ENCODE results near the gene ING3.

The ING3 gene

DNA sequence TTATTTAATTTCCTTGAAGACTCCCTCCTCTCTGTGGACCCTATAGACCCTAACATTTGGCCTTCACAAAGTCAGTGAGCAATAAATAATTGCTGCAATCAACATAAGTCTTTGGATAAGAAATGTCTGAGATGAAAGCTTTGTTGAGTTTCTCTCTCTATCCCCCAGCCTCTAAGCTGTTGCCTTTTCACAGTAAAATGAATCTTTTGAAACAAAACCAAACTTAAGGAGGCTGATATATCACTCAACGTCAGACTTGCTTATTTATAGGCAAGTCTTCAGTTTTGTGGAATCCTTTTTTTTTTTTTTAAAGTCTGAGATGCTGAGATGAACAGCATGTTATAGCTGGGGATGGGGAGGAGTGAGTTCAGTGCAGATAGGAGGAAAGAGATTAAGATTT is 47.9 kb downstream of the ING3 start:
- TF ChIP-seq, protein P1, sequence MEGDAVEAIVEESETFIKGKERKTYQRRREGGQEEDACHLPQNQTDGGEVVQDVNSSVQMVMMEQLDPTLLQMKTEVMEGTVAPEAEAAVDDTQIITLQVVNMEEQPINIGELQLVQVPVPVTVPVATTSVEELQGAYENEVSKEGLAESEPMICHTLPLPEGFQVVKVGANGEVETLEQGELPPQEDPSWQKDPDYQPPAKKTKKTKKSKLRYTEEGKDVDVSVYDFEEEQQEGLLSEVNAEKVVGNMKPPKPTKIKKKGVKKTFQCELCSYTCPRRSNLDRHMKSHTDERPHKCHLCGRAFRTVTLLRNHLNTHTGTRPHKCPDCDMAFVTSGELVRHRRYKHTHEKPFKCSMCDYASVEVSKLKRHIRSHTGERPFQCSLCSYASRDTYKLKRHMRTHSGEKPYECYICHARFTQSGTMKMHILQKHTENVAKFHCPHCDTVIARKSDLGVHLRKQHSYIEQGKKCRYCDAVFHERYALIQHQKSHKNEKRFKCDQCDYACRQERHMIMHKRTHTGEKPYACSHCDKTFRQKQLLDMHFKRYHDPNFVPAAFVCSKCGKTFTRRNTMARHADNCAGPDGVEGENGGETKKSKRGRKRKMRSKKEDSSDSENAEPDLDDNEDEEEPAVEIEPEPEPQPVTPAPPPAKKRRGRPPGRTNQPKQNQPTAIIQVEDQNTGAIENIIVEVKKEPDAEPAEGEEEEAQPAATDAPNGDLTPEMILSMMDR (conservative IDR thresholded peaks at IDR 0.05), result no peak
- no peak for TF ChIP-seq ZFX (IDR thresholded peaks at IDR 0.05)
- no peak overlapping the region for H3K27ac ChIP-seq

DNA sequence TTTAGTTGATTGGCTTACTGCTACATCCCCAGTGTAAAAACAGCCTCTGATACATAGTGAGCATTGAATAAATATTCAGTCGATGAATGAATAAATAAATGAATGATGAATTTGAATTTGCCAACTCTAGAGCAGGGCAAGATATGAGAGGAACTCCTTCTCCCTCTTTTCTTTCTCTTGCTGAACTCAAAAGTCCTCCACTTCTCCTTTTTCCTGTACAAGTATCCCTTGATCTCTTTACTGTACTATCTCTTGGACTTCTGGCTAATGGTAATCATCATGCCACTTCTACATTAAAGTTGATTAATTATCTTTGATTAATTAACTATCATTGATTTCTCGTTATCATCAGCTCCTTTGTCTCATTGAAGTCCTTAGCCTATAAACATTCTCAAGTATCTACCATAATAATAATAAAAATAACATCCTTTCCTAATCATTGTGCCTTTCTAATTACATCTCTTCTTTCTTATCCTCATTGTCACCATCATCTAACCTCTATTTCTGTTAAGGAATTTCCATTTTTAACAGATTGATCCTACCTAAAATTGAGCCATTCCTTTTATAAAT is 48.5 kb downstream of the ING3 start:
- TF ChIP-seq, protein P1 (conservative IDR thresholded peaks at IDR 0.05), result no peak
- no peak for TF ChIP-seq ZFX (IDR thresholded peaks at IDR 0.05)
- no peak overlapping the region for H3K27ac ChIP-seq

DNA sequence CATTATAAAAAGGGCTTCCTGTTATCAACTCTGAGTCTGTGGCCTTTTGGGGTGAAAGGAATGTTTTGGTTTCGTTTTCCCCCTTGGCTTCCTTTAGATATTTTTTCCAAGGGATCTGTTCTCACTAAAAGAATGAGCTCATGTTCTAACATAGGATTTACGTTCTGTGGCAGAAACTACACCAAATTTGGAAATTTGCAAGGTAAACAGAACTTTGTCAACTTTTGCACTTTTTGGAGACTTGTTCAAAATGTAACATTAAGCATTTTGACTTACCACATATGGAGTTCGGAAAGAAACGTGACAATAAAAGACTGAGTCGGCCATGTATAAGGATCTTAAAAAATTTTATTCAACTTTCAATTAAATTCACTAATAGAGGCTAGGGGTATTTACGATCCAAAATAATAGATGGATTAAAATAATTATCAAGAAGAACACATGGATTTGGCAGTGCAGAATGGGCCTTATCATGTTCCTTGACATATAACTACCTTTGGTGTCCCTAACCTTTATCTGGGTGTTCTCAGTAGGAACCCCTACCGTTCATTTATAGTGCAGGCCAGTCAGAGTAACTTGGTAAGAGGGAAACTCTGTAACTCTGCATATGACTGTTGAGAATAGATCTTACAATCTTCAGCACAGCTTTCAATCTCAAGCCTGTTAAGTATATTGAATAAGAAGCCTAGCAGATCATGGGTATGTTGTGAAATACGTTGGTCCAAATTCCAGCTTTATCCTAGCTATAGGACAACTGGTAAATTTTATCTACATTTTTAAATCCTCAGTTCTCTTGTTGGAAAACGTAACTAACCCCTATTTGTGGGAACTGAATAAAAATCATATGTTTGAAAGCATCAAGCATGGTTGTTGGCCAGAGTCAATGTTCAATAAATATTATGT is 49.8 kb downstream of the ING3 start:
- TF ChIP-seq ZFX (IDR thresholded peaks at IDR 0.05), result no peak
- TF ChIP-seq, protein P1 (conservative IDR thresholded peaks at IDR 0.05), result no peak

DNA sequence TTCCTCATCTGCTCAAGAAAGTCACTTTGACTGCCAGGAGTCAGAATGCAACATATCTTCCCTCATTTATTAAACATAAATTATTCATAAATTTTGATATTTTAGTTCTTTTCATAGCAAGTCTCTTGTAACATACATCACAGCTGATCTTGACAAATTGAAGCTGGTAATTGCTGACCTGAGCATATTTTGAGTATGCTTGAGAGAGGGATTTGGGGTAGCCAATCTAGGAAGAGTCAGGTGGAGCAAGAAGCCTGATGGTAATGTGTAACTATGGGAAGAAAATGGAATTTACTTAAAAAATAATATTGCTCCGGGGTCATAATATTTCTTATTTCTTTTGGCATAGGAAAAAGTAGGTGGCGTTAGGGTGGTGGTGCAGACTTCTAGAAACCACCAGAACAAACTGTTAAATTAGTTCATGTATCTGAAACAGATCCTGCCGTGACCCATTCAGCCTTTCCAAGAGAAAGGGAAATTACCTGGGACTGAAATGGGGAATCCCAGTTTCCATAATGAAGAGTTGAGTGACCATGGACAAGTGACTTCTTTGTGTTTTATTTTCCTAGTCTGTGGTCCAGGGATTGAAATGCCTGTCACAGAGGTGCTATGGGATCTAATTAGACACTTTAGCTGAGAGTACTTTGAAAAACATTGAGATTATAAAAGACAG is 50.8 kb downstream of the ING3 start:
- no peak for TF ChIP-seq ZFX (IDR thresholded peaks at IDR 0.05)
- TF ChIP-seq, protein P1 (conservative IDR thresholded peaks at IDR 0.05), result no peak
- no peak overlapping the region for H3K27ac ChIP-seq

More for the DNA sequence above, 49.8 kb downstream of the ING3 start:
- no peak overlapping the region for H3K27ac ChIP-seq

DNA sequence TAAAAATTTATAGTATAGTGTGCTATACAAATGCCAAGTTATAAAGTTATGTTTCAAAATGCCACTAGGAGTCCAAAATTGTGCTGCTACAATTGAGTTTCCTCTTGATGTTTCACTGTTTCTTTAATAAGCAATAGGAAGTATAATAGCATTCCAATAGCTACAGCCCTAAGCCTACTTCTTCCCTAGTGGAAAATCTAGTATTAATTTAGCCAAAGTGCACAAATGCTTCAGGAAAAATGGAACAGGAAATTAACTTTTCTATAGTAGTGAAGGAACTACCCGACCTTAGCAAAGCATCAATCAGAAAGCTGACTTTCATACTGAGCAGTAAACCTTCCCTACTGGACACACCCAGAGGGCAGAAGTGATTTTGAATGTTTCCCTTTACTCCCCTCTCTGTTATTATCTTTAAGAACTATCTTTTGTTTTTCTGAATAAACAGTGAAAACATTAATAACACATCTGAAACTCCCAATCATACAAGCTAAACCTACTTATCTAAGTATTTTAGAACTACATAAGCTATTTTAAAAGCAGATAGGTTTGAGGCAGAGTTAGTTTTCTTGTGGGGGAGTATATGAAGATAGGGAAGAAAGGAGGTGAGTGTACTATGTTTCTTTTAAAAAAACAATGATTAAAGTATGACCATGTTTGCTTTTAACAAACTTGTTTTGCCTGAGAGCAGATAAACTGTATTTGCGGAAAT is 51.6 kb downstream of the ING3 start:
- TF ChIP-seq ZFX (IDR thresholded peaks at IDR 0.05), result no peak
- TF ChIP-seq, protein P1 (conservative IDR thresholded peaks at IDR 0.05), result no peak

DNA sequence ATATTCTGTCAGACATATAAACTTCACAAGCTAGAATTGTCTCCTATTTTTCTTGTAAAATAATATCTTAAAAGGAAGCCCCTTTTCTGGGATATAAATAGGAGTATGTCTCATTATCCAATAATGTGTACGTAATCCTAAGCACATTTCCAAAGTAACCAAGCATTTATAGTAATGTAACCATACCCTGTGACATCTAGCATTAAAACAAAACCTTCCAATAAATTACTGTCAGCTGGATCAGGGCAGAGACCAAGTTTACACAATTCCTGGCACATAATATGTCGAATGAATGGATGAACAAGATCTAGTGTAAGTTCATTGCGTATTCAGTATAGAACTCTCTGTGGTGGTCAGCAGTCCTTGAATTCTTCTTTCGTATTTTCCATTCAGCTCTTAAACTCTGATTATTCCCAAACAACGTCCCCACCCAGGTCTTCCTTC is 52.2 kb downstream of the ING3 start:
- TF ChIP-seq, protein P1 (conservative IDR thresholded peaks at IDR 0.05), result no peak
- TF ChIP-seq ZFX (IDR thresholded peaks at IDR 0.05), result no peak
- H3K27ac ChIP-seq, result no peak overlapping the region

More for the DNA sequence above, 51.6 kb downstream of the ING3 start:
- no peak overlapping the region for H3K27ac ChIP-seq
